ENCODE measurements around the gene GGACT. TPM values are rescaled to one million over a fixed set of nuclear protein-coding genes. Genes with fewer than 3 reads are reported as not detected.

The GGACT gene
- total RNA-seq: 4.7 TPM

- no peak for TF ChIP-seq POLR2AphosphoS5 (IDR thresholded peaks at IDR 0.05; ENCODE audit: insufficient read depth in 1 of 2, low read depth in 1 of 2)
- TF ChIP-seq CTCF (IDR thresholded peaks at IDR 0.05): peak in 2 of 3 experiments; percentile 38 to 41
Observed at GRCh38 chr13:100588331-100589177, at the start of gene GGACT. Gene GGACT, minus strand, starts transcription at chr13:100588789. Its CDS starts 56,198 bp downstream, at chr13:100532591.

GRCh38 chr13:100637796-100638195 lies 49.2 kb upstream of the GGACT start:
- Histone ChIP-seq H3K27ac (no peak overlapping the region), H3K4me1 (no peaks in the 10 kb centered on the region), H3K9me3 (no peaks in the 10 kb centered on the region), H3K36me3 (peaks cover 0 to 53% of the 10 kb centered on the region in 2 donors), H3K27me3 (no peaks in the 10 kb centered on the region), H3K4me3 (no peak overlapping the region)
- intact Hi-C loops (cut with DNase I): no loop called here
- no peak for DNase-seq (ENCODE audit: extremely low spot score in 2 of 2)
- TF ChIP-seq POLR2A (IDR thresholded peaks at IDR 0.05) (no peak), CTCF (IDR thresholded peaks at IDR 0.05) (no peak), POLR2AphosphoS5 (IDR thresholded peaks at IDR 0.05; ENCODE audit: insufficient read depth in 1 of 2, low read depth in 1 of 2) (no peak)

More at GRCh38 chr13:100588331-100589177, at the start of gene GGACT:
- peaks cover 13% of the 10 kb centered on the region for H3K4me1 ChIP-seq
- no peak for DNase-seq (ENCODE audit: extremely low spot score in 2 of 2)
- H3K27ac ChIP-seq: peak within 1 kb of the TSS; percentile 74
- no peaks in the 10 kb centered on the region for H3K9me3 ChIP-seq
- H3K36me3 ChIP-seq: no peaks in the 10 kb centered on the region
- no peaks in the 10 kb centered on the region for H3K27me3 ChIP-seq
- intact Hi-C loops (cut with DNase I): no loop called here
- H3K4me3 ChIP-seq: peak within 1 kb of the TSS; percentile 65 to 81

GRCh38 chr13:100637380-100637779 lies 48.8 kb upstream of the GGACT start:
- Histone ChIP-seq H3K9me3 (no peaks in the 10 kb centered on the region), H3K27ac (no peak overlapping the region), H3K4me1 (no peaks in the 10 kb centered on the region), H3K4me3 (no peak overlapping the region), H3K36me3 (peaks cover 0 to 53% of the 10 kb centered on the region in 2 donors), H3K27me3 (no peaks in the 10 kb centered on the region)
- intact Hi-C loops (cut with DNase I): no loop called here
- DNase-seq (ENCODE audit: extremely low spot score in 2 of 2): no peak
- no peak for TF ChIP-seq POLR2A (IDR thresholded peaks at IDR 0.05)
- no peak for TF ChIP-seq POLR2AphosphoS5 (IDR thresholded peaks at IDR 0.05; ENCODE audit: insufficient read depth in 1 of 2, low read depth in 1 of 2)

- no peaks in the 10 kb centered on the region for H3K27me3 ChIP-seq
- no peak overlapping the region for H3K4me3 ChIP-seq
- intact Hi-C loops (cut with DNase I): no loop called here
- no peak for DNase-seq (ENCODE audit: extremely low spot score in 2 of 2)
- no peak overlapping the region for H3K27ac ChIP-seq
- no peak for TF ChIP-seq CTCF (IDR thresholded peaks at IDR 0.05)
- no peak for TF ChIP-seq POLR2A (IDR thresholded peaks at IDR 0.05)
- TF ChIP-seq POLR2AphosphoS5 (IDR thresholded peaks at IDR 0.05; ENCODE audit: insufficient read depth in 1 of 2, low read depth in 1 of 2): no peak
- peaks cover 0 to 47% of the 10 kb centered on the region in 2 donors for H3K36me3 ChIP-seq
- H3K9me3 ChIP-seq: no peaks in the 10 kb centered on the region
- H3K4me1 ChIP-seq: no peaks in the 10 kb centered on the region
Observed at GRCh38 chr13:100636441-100636840, 47.9 kb upstream of the GGACT start.

GRCh38 chr13:100636004-100636403 lies 47.4 kb upstream of the GGACT start:
- Histone ChIP-seq H3K4me3 (no peak overlapping the region), H3K36me3 (peaks cover 0 to 47% of the 10 kb centered on the region in 2 donors), H3K4me1 (no peaks in the 10 kb centered on the region), H3K27me3 (no peaks in the 10 kb centered on the region), H3K27ac (no peak overlapping the region), H3K9me3 (no peaks in the 10 kb centered on the region)
- intact Hi-C loops (cut with DNase I): no loop called here
- TF ChIP-seq POLR2A (IDR thresholded peaks at IDR 0.05) (no peak), CTCF (IDR thresholded peaks at IDR 0.05) (no peak), POLR2AphosphoS5 (IDR thresholded peaks at IDR 0.05; ENCODE audit: insufficient read depth in 1 of 2, low read depth in 1 of 2) (no peak)
- DNase-seq (ENCODE audit: extremely low spot score in 2 of 2): no peak

All from vagina (tissue), 2 donors.